WTC11 (cell line): ENCODE data around the gene RUNX1. TPM values are rescaled to one million over a fixed set of nuclear protein-coding genes. Genes with fewer than 3 reads are reported as not detected.
A peak's percentile ranks its signal among the peaks of the same experiment; 100 is the strongest.

Experiments
- ATAC-seq: fragments of 200-7000 bp; cut with Tn5 transposase; 2 replicates; pipeline ENCODE4 v1.10.0; 2021; ENCODE audit warnings: mild to moderate bottlenecking, moderate library complexity
- CTCF ChIA-PET: fragments of 300-600 bp; sonication (Branson Sonifier 250); formaldehyde crosslinking; loops from one replicate; lab custom pipeline; 2021; ENCODE audit warnings: antibody characterized with exemption; lab: Charles Lee
- POLR2A ChIA-PET: fragments of 350-600 bp; sonication (Branson Sonifier 250); formaldehyde crosslinking; loops from one replicate; lab custom pipeline; 2021; ENCODE audit warnings: antibody characterized with exemption; lab: Charles Lee
- DNase-seq: peaks from one replicate; pipeline ENCODE4 v3.0.0; 2021; ENCODE audit warnings: low spot score
- H3K27ac Mint-ChIP-seq: 2 replicates; pipeline ENCODE4 v1.8.0; 2021; ENCODE audit warnings: mixed read lengths
- H3K27me3 Mint-ChIP-seq: 2 replicates; pipeline ENCODE4 v1.8.0; 2021; ENCODE audit warnings: low read depth, mild to moderate bottlenecking, moderate library complexity, mixed read lengths
- H3K36me3 Mint-ChIP-seq: 2 replicates; pipeline ENCODE4 v1.8.0; 2021; ENCODE audit warnings: mixed read lengths
- H3K4me1 Mint-ChIP-seq: 2 replicates; pipeline ENCODE4 v1.8.0; 2022; ENCODE audit warnings: mixed read lengths
- H3K4me3 Mint-ChIP-seq: 2 replicates; pipeline ENCODE4 v1.8.0; 2021; ENCODE audit warnings: mild to moderate bottlenecking, moderate library complexity, mixed read lengths
- H3K9me3 Mint-ChIP-seq: 2 replicates; pipeline ENCODE4 v1.8.0; 2021; ENCODE audit warnings: mixed read lengths
- AR ChIP-seq: fragments of 250-450 bp; sonication (Bioruptor Pico); IDR thresholded peaks from 2 replicates; pipeline ENCODE4 v1.9.0; 2021; ENCODE audit warnings: mild to moderate bottlenecking
- GABPB1 ChIP-seq: sonication (generic); formaldehyde crosslinking; IDR thresholded peaks from 2 replicates; pipeline ENCODE4 v1.8.1; 2023; ENCODE audit warnings: mild to moderate bottlenecking, missing genetic modification reagents
- IRF2 ChIP-seq: sonication (generic); formaldehyde crosslinking; IDR thresholded peaks from 2 replicates; pipeline ENCODE4 v1.8.0; 2022; ENCODE audit warnings: low read depth, missing genetic modification reagents, borderline replicate concordance
- MAX ChIP-seq: sonication (generic); formaldehyde crosslinking; IDR thresholded peaks from 2 replicates; pipeline ENCODE4 v1.8.0; 2022; ENCODE audit warnings: mild to moderate bottlenecking, missing genetic modification reagents
- MYBL2 ChIP-seq: sonication (generic); formaldehyde crosslinking; IDR thresholded peaks from 2 replicates; pipeline ENCODE4 v1.8.1; 2023; ENCODE audit warnings: mild to moderate bottlenecking, moderate library complexity, missing genetic modification reagents
- NR2C2 ChIP-seq: sonication (generic); formaldehyde crosslinking; IDR thresholded peaks from 2 replicates; pipeline ENCODE4 v1.8.0; 2022; ENCODE audit warnings: mild to moderate bottlenecking, missing genetic modification reagents
- NR3C1 ChIP-seq: sonication (generic); formaldehyde crosslinking; conservative IDR thresholded peaks from 2 replicates; pipeline ENCODE4 v1.8.1; 2023; ENCODE audit warnings: low read depth, mild to moderate bottlenecking, missing genetic modification reagents
- RORB ChIP-seq: fragments of 250-450 bp; sonication (Bioruptor Pico); IDR thresholded peaks from 2 replicates; pipeline ENCODE4 v1.9.0; 2021; ENCODE audit warnings: mild to moderate bottlenecking
- SP1 ChIP-seq: sonication (generic); formaldehyde crosslinking; conservative IDR thresholded peaks from 2 replicates; pipeline ENCODE4 v1.8.1; 2022; ENCODE audit warnings: missing genetic modification reagents
- TP53 ChIP-seq: sonication (generic); formaldehyde crosslinking; IDR thresholded peaks from 2 replicates; pipeline ENCODE4 v1.8.1; 2023; ENCODE audit warnings: mild to moderate bottlenecking, missing genetic modification reagents
- USF2 ChIP-seq: sonication (generic); formaldehyde crosslinking; IDR thresholded peaks from 2 replicates; pipeline ENCODE4 v1.8.1; 2023; ENCODE audit warnings: mild to moderate bottlenecking, missing genetic modification reagents, moderate library complexity
- ZBTB21 ChIP-seq: sonication (generic); formaldehyde crosslinking; IDR thresholded peaks from 2 replicates; pipeline ENCODE4 v1.8.1; 2023; ENCODE audit warnings: mild to moderate bottlenecking, missing genetic modification reagents, borderline replicate concordance
- ZNF512 ChIP-seq: sonication (generic); formaldehyde crosslinking; IDR thresholded peaks from 2 replicates; pipeline ENCODE4 v1.8.1; 2022; ENCODE audit warnings: missing genetic modification reagents, borderline replicate concordance
- ZNF671 ChIP-seq: fragments of 250-450 bp; sonication (Bioruptor Pico); IDR thresholded peaks from 2 replicates; pipeline ENCODE4 v1.8.0; 2021; ENCODE audit warnings: mild to moderate bottlenecking
- total RNA-seq: library from RNA; stranded (reverse); gene quantifications from 3 replicates; pipeline ENCODE4 v1.2.3, GENCODE V29; 2021

RUNX1 gene
- total RNA-seq, 1 experiment from 2014 or later: 2.2 TPM

- H3K9me3 Mint-ChIP-seq: peaks cover 27% of the 10 kb centered on the region
- CTCF ChIA-PET: interaction anchor here (1.1 to 1.7 kb wide), 2 partner anchors 12 to 63 kb away, joined by 3 read pairs; no protein-coding TSS in a partner anchor
These were observed 240.4 kb downstream of the RUNX1 start for GRCh38 chr21:34808569-34809204.

GRCh38 chr21:34807881-34808568 is 241.1 kb downstream of the RUNX1 start:
- no peak for TF ChIP-seq NR2C2 (CRISPR knock-in tag)
- TF ChIP-seq SP1 (CRISPR knock-in tag): no peak
- TF ChIP-seq TP53: no peak
- TF ChIP-seq ZNF671 (CRISPR knock-in tag): no peak
- ChIA-PET POLR2A (interaction anchor here (1.2 kb wide), 1 partner anchor 10 kb away, joined by 3 read pairs; no protein-coding TSS in a partner anchor), CTCF (interaction anchor here (0.6 to 1.1 kb wide), 2 partner anchors 11 to 79 kb away, joined by 3 read pairs; no protein-coding TSS in a partner anchor)
- H3K36me3 Mint-ChIP-seq: peaks cover 11% of the 10 kb centered on the region
- H3K27ac Mint-ChIP-seq: no peak overlapping the region
- H3K27me3 Mint-ChIP-seq: no peaks in the 10 kb centered on the region
- DNase-seq (no peak), ATAC-seq (no peak; the same call in 1 of the 2 replicates)
- peaks cover 9% of the 10 kb centered on the region for H3K4me1 Mint-ChIP-seq
- H3K9me3 Mint-ChIP-seq: peaks cover 27% of the 10 kb centered on the region
- H3K4me3 Mint-ChIP-seq: no peak overlapping the region

More at GRCh38 chr21:34808569-34809204, 240.4 kb downstream of the RUNX1 start:
- H3K4me1 Mint-ChIP-seq: peaks cover 9% of the 10 kb centered on the region
- POLR2A ChIA-PET: no interaction called here
- no peaks in the 10 kb centered on the region for H3K27me3 Mint-ChIP-seq
- TF ChIP-seq NR3C1: no peak
- TF ChIP-seq RORB: no peak
- TF ChIP-seq ZBTB21 (CRISPR knock-in tag): no peak
- no peak for TF ChIP-seq MAX (CRISPR knock-in tag)
- TF ChIP-seq AR (CRISPR knock-in tag): no peak
- H3K36me3 Mint-ChIP-seq: peaks cover 11% of the 10 kb centered on the region
- no peak overlapping the region for H3K4me3 Mint-ChIP-seq
- no peak for DNase-seq
- no peak overlapping the region for H3K27ac Mint-ChIP-seq
- ATAC-seq: no peak

GRCh38 chr21:34807146-34807880 is 241.8 kb downstream of the RUNX1 start:
- Mint-ChIP-seq H3K27ac (no peak overlapping the region), H3K4me1 (peaks cover 7% of the 10 kb centered on the region), H3K27me3 (no peaks in the 10 kb centered on the region), H3K4me3 (no peak overlapping the region), H3K36me3 (peaks cover 11% of the 10 kb centered on the region), H3K9me3 (peaks cover 27% of the 10 kb centered on the region)
- no peak for DNase-seq
- ChIA-PET POLR2A (interaction anchor here (1.2 kb wide), 1 partner anchor 11 kb away, joined by 3 read pairs; no protein-coding TSS in a partner anchor), CTCF (interaction anchor here (0.6 to 1.1 kb wide), 2 partner anchors 11 to 79 kb away, joined by 3 read pairs; no protein-coding TSS in a partner anchor)
- TF ChIP-seq GABPB1 (CRISPR knock-in tag): no peak
- TF ChIP-seq, all 79 proteins: peak for 0
- ATAC-seq: peak; percentile 44; the same call in 1 of the 2 replicates

- CTCF ChIA-PET: no interaction called here
- Mint-ChIP-seq H3K27me3 (no peaks in the 10 kb centered on the region), H3K4me3 (no peak overlapping the region), H3K27ac (no peak overlapping the region), H3K36me3 (peaks cover 11% of the 10 kb centered on the region), H3K9me3 (peaks cover 27% of the 10 kb centered on the region), H3K4me1 (peaks cover 10% of the 10 kb centered on the region)
- POLR2A ChIA-PET: no interaction called here
- ATAC-seq (no peak), DNase-seq (no peak)
- TF ChIP-seq SP1 (CRISPR knock-in tag): no peak
- TF ChIP-seq AR (CRISPR knock-in tag): no peak
- TF ChIP-seq MYBL2: no peak
- no peak for TF ChIP-seq ZNF512 (CRISPR knock-in tag)
- no peak for TF ChIP-seq IRF2
- no peak for TF ChIP-seq USF2 (CRISPR knock-in tag)
- no peak for TF ChIP-seq TP53
- no peak for TF ChIP-seq MAX (CRISPR knock-in tag)
- TF ChIP-seq NR3C1: no peak
These were observed 242.7 kb downstream of the RUNX1 start for GRCh38 chr21:34806423-34806822.
